ENCODE results near the gene ZNF595. TPM values are rescaled to one million over a fixed set of nuclear protein-coding genes. Genes with fewer than 3 reads are reported as not detected.

Gene ZNF595
- total RNA-seq, result 11.1 and 14.0 TPM in 2 replicates

GRCh38 chr4:52804-53479, at the start of gene ZNF595:
TSS of gene ZNF595 (plus strand) at chr4:53321. CDS start at chr4:53489, 168 bp downstream.

GRCh38 chr4:124275-125081, 71.4 kb downstream of the ZNF595 start, which contains the start of gene ZNF718:
TSS of gene ZNF718 (plus strand) at chr4:124501. CDS start at chr4:124671, 170 bp downstream.

Other genes starting within 250 kb of the ZNF595 start
- 8.2 and 9.2 TPM in 2 replicates for gene ZNF718, start 71.2 kb downstream of the ZNF595 start, total RNA-seq